Keratinocyte (primary cell): ENCODE data around the gene PNKP. TPM values are rescaled to one million over a fixed set of nuclear protein-coding genes. Genes with fewer than 3 reads are reported as not detected.

Experiments
- DNase-seq: peaks from one replicate; pipeline ENCODE4 v3.0.0-alpha.2; 2011; ENCODE audit warnings: low read depth, missing footprints, low spot score
- FAIRE-seq: peaks from 2 replicates; lab custom pipeline; 2011; peaks lifted over from hg19 to GRCh38; lab: Jason Lieb, UNC
- H2AFZ ChIP-seq: 2 replicates; pipeline ENCODE4 v1.6.0; 2012; ENCODE audit warnings: low read length, control low read depth, inconsistent platforms; ENCODE audit not compliant: control insufficient read depth
- H3K27ac ChIP-seq: 2 replicates; pipeline ENCODE4 v1.5.1; 2011; ENCODE audit warnings: low read length; ENCODE audit not compliant: control insufficient read depth, insufficient read depth
- H3K27me3 ChIP-seq: 3 replicates; pipeline ENCODE4 v1.6.0; 2011; ENCODE audit warnings: low read length; ENCODE audit not compliant: control insufficient read depth, insufficient read depth; ENCODE audit errors: extremely low read depth
- H3K36me3 ChIP-seq, 2 experiments: 2 replicates in 1 of 2; 3 replicates in 1 of 2; pipeline ENCODE4 v1.5.1; 2011; ENCODE audit warnings: low read length in 2 of 2, mild to moderate bottlenecking in 1 of 2; ENCODE audit not compliant: control insufficient read depth in 2 of 2, insufficient read depth in 2 of 2; ENCODE audit errors: extremely low read depth in 1 of 2
- H3K4me1 ChIP-seq: 3 replicates; pipeline ENCODE4 v1.5.1; 2011; ENCODE audit warnings: low read length; ENCODE audit not compliant: control insufficient read depth, insufficient read depth; ENCODE audit errors: extremely low read depth
- H3K4me2 ChIP-seq: 3 replicates; pipeline ENCODE4 v1.6.0; 2011; ENCODE audit warnings: low read depth, low read length; ENCODE audit not compliant: control insufficient read depth, insufficient read depth; ENCODE audit errors: extremely low read depth
- H3K4me3 ChIP-seq, 3 experiments: fragments of 200-600 bp in 1 of 3; sonication (generic) in 1 of 3; 2 replicates in 2 of 3; 3 replicates in 1 of 3; pipeline ENCODE4 v1.5.1; 2011 to 2016; ENCODE audit warnings: low read length in 3 of 3, mild to moderate bottlenecking in 3 of 3, control low read depth in 2 of 3, inconsistent platforms in 1 of 3, low read depth in 1 of 3, mixed read lengths in 1 of 3, mixed run types in 1 of 3, moderate library complexity in 1 of 3; ENCODE audit not compliant: control insufficient read depth in 2 of 3, insufficient read depth in 2 of 3; ENCODE audit errors: extremely low read depth in 1 of 3
- H3K79me2 ChIP-seq: 2 replicates; pipeline ENCODE4 v1.6.0; 2012; ENCODE audit warnings: low read length; ENCODE audit not compliant: control insufficient read depth, insufficient read depth
- H3K9ac ChIP-seq: 3 replicates; pipeline ENCODE4 v1.6.0; 2011; ENCODE audit warnings: low read length; ENCODE audit not compliant: control insufficient read depth, insufficient read depth; ENCODE audit errors: extremely low read depth
- H3K9me1 ChIP-seq: 3 replicates; pipeline ENCODE4 v1.6.0; 2011; ENCODE audit warnings: low read length; ENCODE audit not compliant: control insufficient read depth, insufficient read depth; ENCODE audit errors: extremely low read depth
- H3K9me3 ChIP-seq: 2 replicates; pipeline ENCODE4 v1.5.1; 2012; ENCODE audit warnings: low read depth, low read length; ENCODE audit not compliant: control insufficient read depth
- H4K20me1 ChIP-seq: 3 replicates; pipeline ENCODE4 v1.6.0; 2011; ENCODE audit warnings: low read length; ENCODE audit not compliant: control insufficient read depth, insufficient read depth; ENCODE audit errors: extremely low read depth
- CTCF ChIP-seq, 3 experiments: IDR thresholded peaks in 1 of 3; conservative IDR thresholded peaks in 1 of 3; optimal IDR thresholded peaks in 1 of 3; 2 replicates in 2 of 3; 3 replicates in 1 of 3; pipeline versions ENCODE3 to v1.5.1; 2011; ENCODE audit warnings: low read length in 3 of 3, mild to moderate bottlenecking in 3 of 3, moderate library complexity in 2 of 3, control low read depth in 1 of 3, inconsistent platforms in 1 of 3; ENCODE audit not compliant: insufficient read depth in 2 of 3; ENCODE audit errors: extremely low read depth in 1 of 3
- EZH2 ChIP-seq: IDR thresholded peaks from one replicate; pipeline ENCODE4 v1.6.1; 2012; ENCODE audit warnings: inconsistent platforms, mild to moderate bottlenecking, low read length, moderate library complexity
- dilution Hi-C: fragments of 300-500 bp; cut with MboI; formaldehyde crosslinking; loops from one replicate; pipeline ENCODE4 v1.7.0; 2020; ENCODE audit warnings: low sequenced_read_pairs; ENCODE audit not compliant: extremely low pct_ligation_motif_present
- polyA plus RNA-seq, 5 experiments: library from polyadenylated mRNA; depleted of rRNA in 3 of 5; stranded (reverse) in 3 of 5; stranded (forward) in 1 of 5; unstranded in 1 of 5; fragments of >200 nt; gene quantifications; 1 replicate in 1 of 5; 2 replicates in 3 of 5; 3 replicates in 1 of 5; pipeline versions ENCODE4 v1.2.1 to v1.2.3, GENCODE V29; 2011 to 2012; ENCODE audit warnings: missing spikeins in 2 of 5, low read depth in 1 of 5, low replicate concordance in 1 of 5

Gene PNKP
- polyA plus RNA-seq, 1 donor (not counting 4 experiments of a cell fraction or from before 2014, with no cell fraction given), result 19.3 TPM

- H3K4me1 ChIP-seq, result peaks cover 25% of the 10 kb centered on the region
- no peaks in the 10 kb centered on the region for H3K9me3 ChIP-seq
- peak within 1 kb of the TSS; percentile 54 to 97 (median 97) for H3K4me3 ChIP-seq
- dilution Hi-C loops, result no loop called here
- peak within 1 kb of the TSS; percentile 98 for H2AFZ ChIP-seq
- H3K36me3 ChIP-seq, result no peaks in the 10 kb centered on the region
- TF ChIP-seq EZH2 (no peak), CTCF (optimal IDR thresholded peaks at IDR 0.05 in 1 of 3, IDR thresholded peaks at IDR 0.05 in 1 of 3, conservative IDR thresholded peaks at IDR 0.05 in 1 of 3; ENCODE audit: extremely low read depth in 1 of 3, insufficient read depth in 2 of 3, low read length in 3 of 3) (peak in 2 of 3 experiments; percentile 5 to 11)
- H3K27ac ChIP-seq, result peak within 1 kb of the TSS; percentile 96
- no peaks in the 10 kb centered on the region for H3K27me3 ChIP-seq
- peak within 1 kb of the TSS; percentile 87 for H3K9ac ChIP-seq
- H4K20me1 ChIP-seq, result no peaks in the 10 kb centered on the region
- H3K9me1 ChIP-seq, result no peaks in the 10 kb centered on the region
- peak; percentile 88 for FAIRE-seq
- H3K79me2 ChIP-seq, result peaks cover 1% of the 10 kb centered on the region
- DNase-seq, result peak; percentile 80
- peak within 1 kb of the TSS; percentile 95 for H3K4me2 ChIP-seq
Observed at GRCh38 chr19:49812997-49813861, 54.1 kb downstream of the PNKP start, which contains the start of gene FUZ. Gene FUZ (minus strand): TSS chr19:49813292. CDS start chr19:49813106, 186 bp downstream.

GRCh38 chr19:49812452-49812996, 54.9 kb downstream of the PNKP start:
- FAIRE-seq, result no peak
- Histone ChIP-seq H3K9me1 (no peaks in the 10 kb centered on the region), H3K27me3 (no peaks in the 10 kb centered on the region), H3K9ac (peak overlapping the region; percentile 87), H3K27ac (peak overlapping the region; percentile 96), H3K79me2 (no peaks in the 10 kb centered on the region), H3K4me1 (peaks cover 25% of the 10 kb centered on the region), H3K36me3 (no peaks in the 10 kb centered on the region), H3K9me3 (no peaks in the 10 kb centered on the region), H3K4me3 (peak overlapping the region; percentile 54 to 97 (median 97)), H3K4me2 (peak overlapping the region; percentile 95), H2AFZ (peak overlapping the region; percentile 98), H4K20me1 (no peaks in the 10 kb centered on the region)
- dilution Hi-C loops, result no loop called here
- no peak for DNase-seq
- TF ChIP-seq CTCF (optimal IDR thresholded peaks at IDR 0.05 in 1 of 3, IDR thresholded peaks at IDR 0.05 in 1 of 3, conservative IDR thresholded peaks at IDR 0.05 in 1 of 3; ENCODE audit: extremely low read depth in 1 of 3, insufficient read depth in 2 of 3, low read length in 3 of 3), result no peak
- TF ChIP-seq EZH2, result no peak
